HG02623 (cell line): ENCODE results near the gene MRPL52.
"Not testable (repeated sequence)": the region's sequence is repeated elsewhere in the genome, so short reads cannot be mapped to it uniquely, and the experiment has no call there.

Experiments used
- ATAC-seq: cut with Tn5 transposase; IDR thresholded peaks from one replicate; pipeline ENCODE4 v1.9.1; 2021; ENCODE audit warnings: moderate library complexity; ENCODE audit not compliant: unreplicated experiment

Gene MRPL52

DNA sequence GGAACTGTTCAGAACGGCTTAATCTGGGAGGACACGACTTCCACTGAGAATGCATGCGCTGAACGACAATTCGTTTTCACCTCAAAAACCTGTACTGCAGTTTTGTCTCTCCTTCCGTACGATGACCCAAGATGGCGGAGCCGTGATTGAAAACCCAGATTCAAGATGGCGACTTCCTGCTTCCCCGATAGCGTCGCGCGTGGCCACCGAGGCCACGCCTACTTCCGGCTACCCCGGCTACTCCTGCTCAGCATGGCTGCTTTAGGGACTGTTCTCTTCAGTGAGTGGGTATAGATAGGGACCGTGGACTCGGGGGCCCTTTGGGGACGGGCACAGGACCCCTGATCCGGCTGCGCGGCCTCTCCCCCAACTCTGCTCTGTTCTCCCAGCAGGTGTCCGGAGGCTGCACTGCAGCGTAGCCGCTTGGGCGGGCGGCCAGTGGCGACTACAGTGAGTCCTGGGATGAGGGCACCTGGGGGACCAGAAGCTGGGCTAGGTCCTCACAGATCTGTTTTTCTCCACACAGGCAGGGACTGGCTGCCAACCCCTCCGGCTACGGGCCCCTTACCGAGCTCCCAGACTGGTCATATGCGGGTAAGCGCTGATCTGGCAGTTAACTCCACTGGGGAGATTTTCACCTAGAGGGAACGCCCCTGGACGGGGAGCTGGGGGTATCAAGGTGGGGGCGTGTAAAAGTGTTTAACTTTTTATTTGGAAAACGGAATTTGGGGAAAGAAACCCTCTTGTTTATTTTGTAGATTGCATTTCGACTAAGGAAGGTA lies at the start of gene MRPL52:
TSS of gene MRPL52 (plus strand) at position 227 of the 782 bp plus-strand sequence. CDS start at position 253, 26 bp downstream.
- ATAC-seq: peak; percentile 87

- ATAC-seq: no peak
Measured at GRCh38 chr14:22780105-22780679, 49.5 kb upstream of the MRPL52 start.

DNA sequence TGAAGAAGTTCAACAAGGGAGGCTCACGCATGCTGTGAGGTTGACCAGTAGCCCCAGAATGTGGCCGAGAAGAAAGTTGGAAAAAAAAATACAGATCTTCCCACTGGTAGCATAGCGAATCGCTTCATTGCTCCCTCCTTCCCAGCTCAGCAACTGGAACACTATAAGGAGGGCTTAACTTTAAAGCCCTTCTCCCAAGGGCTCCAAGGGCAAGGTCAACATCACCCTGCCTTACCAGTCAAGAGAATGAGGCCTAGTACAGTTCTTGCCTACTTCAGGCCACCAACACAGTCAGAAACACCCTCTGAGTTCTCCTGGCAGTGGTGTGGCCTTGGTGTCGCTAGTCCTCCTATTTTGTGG lies 48.8 kb upstream of the MRPL52 start:
- ATAC-seq: no peak

DNA sequence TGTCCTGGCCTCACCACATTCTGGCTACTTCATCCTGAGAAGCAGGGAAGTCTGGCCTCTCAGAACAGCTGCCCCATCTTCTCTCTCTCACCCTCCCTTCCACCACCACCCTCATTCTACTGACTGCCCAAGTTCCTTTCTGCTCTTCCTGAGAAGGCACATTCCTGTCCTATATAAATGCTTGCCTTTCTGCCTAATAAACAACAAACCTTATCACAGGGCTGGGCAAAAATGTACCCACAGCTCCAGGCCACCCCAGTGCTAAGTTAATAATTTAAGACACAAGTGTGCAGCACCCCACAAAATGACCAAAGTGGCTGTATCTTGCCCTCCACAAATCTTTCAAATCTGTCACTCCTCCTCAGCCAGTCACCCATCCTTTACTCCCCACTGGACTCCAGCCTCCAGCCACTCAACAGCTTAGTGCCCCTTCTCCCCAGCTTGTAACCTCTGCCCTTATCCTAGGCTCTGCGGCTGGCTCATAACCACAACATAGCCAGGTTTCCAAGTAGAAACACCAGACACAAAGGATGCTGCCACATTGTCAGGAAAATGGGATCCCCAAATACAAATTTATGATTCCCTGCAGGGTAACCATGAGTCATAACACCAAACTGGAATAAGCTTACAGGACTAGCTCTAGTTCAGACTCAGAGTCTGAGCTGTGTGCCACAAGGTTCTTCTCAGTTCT lies 48.2 kb upstream of the MRPL52 start:
- ATAC-seq: no peak

- ATAC-seq: no peak
Measured at GRCh38 chr14:22786685-22787084, 43.0 kb upstream of the MRPL52 start.

GRCh38 chr14:22791301-22791700 lies 38.4 kb upstream of the MRPL52 start:
- ATAC-seq: no peak

DNA sequence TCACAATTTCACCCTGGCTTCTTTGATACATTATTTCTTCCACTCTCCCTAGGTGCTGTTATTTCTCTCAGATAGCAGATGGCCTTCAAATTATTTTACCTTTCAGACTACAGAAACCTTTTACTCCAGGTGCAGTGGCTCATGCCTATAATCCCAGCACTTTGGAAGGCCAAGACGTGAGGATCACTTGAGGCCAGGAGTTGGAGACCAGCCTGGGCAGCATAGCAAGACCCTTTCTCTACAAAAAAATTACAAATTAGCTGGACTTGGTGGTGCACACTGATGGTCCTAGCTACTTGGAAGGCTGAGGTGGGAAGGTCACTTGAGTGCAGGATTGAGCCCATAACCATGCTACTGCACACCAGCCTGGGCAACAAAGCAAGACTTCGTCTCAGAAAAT lies 37.5 kb upstream of the MRPL52 start:
- ATAC-seq: no peak

DNA sequence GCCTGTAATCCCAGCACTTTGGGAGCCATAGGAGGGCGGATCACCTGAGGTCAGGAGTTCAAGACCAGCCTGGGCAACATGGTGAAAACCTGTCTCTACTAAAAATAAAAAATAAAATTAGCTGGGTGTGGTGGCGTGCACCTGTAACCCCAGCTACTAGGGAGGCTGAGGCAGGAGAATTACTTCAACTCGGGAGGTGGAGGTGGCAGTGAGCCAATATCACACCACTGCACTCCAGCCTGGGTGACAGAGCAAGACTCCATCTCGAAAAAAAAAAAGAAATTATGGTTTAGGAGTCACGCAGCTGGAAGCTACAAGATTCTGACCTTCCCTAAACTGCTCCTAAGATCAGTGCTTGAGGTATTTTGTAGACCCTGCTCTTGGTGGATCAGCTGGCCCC lies 36.1 kb upstream of the MRPL52 start:
- not testable (repeated sequence) for ATAC-seq

GRCh38 chr14:22793976-22794375 lies 35.7 kb upstream of the MRPL52 start:
- no peak for ATAC-seq

DNA sequence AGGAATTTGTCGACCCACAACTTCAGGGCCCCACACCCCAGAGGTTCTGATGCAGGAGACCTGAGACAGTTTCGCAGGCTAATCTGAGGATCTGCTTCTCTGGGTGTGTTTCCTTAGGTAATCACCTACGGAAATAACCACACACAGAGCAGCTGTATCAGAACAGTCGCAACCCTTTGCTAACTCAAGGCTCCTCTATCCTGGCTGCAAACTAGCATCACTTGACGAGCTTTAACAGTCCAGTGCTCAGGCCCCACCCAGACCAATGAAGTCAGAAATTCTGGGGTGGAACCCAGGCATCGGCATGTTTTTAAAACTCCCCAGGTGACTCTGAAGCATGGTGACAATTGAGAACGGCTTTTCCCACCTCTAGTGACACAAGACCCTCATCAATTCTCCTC lies 35.1 kb upstream of the MRPL52 start:
- ATAC-seq: no peak

DNA sequence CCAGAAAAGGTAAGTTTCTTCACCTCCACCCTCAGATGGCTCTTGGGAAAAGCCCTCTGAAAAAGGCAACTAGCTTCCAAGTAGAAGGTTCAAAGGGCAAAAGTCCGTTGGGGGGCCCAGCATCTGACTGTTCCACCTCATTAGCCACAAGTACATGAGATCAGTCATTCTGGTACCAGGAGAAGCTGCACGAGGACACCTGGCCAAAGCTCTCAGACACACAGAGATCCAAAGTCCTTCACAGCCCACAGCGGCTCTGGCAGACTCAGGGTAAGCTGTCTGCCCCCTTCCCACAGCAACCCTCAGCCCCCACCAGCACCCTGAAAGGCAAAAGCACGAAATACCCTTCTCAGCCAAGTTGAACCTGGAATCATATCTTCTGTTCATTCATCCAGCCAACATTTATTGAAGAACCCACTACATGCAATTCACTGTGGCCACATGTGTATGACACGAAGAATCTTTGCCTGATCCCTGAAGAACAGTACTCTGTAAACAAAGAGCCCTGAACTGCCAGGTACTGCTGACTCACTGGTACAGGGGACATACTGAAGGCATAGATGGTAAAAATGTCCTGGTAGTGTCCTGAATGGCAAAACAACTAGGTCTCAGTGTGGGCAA lies 33.5 kb upstream of the MRPL52 start:
- peak; percentile 39 for ATAC-seq

DNA sequence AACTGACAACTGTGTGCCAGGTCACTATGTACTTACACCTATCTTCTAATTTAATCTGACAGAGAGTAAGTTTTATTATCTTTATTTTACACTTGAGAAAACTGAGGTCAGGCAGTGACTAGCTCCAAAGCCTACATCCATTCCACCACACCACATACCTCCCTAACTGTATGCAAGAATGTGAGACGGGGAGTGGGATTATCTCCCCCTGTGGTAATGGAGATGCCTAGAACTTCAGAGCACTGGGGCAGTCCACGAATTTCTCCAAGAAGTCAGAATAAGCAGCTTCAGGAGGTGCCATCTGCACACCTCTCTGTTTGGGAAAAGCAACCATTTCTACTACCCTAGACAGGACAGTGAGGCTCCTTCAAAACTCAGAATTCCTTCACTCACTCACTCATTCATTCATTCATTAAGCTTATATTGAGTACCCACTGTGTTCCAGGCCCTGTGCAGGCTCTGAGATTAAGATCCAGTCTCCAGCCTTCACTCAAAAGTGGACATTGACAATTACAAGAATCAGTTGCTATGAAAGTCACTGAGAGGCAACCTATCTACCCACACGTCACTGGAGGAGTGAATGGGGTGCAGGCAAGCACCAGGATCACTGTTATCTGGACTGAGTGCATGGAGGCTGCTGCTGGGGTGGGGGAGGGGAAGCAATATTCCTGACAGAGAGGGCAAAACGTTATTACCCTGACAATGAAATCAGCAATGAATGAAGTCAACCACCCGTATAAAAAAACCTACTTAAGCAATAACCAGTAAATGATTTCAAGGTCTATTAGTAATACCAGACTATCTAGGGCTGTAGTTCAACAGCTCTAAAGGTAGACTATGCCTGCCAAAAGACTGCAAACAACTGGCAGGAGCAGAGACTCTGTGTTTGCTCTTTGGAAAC lies 32.4 kb upstream of the MRPL52 start:
- ATAC-seq: no peak

DNA sequence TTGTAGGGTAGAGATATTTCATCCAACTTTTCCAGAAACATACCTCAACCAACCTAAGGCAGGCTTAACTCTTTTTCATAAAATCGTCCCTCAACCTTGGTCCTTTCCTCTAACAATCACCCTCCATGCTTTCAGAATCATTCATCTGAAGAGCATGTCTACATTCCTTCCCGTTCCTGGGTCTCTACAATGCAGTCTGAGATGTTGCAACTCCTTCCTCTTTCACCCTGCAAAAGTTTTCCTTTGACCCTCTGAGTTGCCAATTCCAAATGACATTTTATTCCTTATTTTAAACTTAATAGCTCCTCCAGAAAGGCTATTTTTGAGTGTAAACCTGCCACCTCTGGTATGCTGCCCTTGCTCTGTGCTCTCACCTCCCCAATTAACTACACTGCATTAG lies 31.2 kb upstream of the MRPL52 start:
- no peak for ATAC-seq

- no peak for ATAC-seq
Measured at GRCh38 chr14:22800346-22800745, 29.3 kb upstream of the MRPL52 start.

GRCh38 chr14:22801716-22802115 lies 28.0 kb upstream of the MRPL52 start:
- ATAC-seq: no peak

DNA sequence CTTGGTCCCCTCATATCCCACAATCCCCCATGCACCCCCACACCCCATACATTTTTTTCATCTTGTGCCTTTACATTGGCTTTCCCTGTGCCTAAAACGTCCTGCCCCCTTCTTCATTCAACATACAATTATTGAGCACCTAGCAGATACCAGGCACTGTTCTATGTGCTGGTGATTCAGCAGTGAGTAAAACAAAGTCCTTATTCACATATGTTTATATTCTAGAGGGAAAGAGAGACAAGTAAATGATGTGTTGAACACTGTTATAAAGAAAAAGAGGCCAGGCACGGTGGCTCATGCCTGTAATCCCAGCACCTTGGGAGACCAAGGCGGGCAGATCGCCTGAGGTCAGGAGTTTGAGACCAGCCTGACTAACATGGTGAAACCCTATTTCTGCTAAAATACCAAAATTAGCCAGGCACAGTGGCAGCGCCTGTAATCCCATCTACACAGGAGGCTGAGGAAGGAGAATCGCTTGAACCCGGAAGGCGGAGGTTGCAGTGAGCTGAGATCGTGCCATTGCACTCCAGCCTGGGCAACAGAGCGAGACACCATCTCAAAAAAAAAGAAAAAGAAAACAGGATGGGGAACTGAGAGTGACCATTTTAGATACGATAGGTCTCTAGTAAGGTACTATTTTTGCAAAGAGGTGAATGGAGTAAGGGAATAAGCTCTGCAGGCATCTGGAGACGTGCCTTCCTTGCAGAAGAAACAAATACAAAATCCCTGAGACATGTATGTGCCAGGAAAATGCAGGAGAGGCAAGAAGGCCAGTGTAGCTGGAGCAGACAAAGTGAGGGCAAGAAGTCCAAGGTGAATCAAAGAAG lies 26.6 kb upstream of the MRPL52 start:
- ATAC-seq: no peak

DNA sequence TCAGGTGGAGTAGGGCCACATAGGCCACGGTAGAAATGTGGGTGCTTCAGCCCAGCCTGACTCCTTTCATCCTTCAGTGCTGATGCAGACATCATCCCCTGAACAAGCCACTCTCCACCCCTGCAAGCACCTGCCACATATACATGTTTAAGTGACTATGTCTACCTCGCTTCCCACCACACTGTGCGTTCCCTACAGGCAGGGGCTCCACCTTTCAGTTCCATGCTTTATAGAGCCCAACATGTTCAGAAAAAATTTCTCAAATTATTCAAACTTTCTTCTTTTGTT lies 26.1 kb upstream of the MRPL52 start:
- ATAC-seq: no peak

GRCh38 chr14:22805235-22805634 lies 24.5 kb upstream of the MRPL52 start:
- ATAC-seq: not testable (repeated sequence)

GRCh38 chr14:22807432-22808087 lies 22.1 kb upstream of the MRPL52 start:
- ATAC-seq: no peak
